Activated B cell treated with CpG ODN at 0.5 μM for 24 hours (primary cell): ENCODE measurements around the gene SPAG16. TPM values are rescaled to one million over a fixed set of nuclear protein-coding genes. Genes with fewer than 3 reads are reported as not detected.

ENCODE experiments used
- ATAC-seq: fragments of 200-7000 bp; cut with Tn5 transposase; one replicate; pipeline ENCODE4 v1.10.0; 2021; ENCODE audit warnings: low read depth, mild to moderate bottlenecking, moderate library complexity
- CTCF ChIA-PET: fragments of 350-600 bp; sonication (Branson Sonifier 250); formaldehyde crosslinking; loops from one replicate; lab custom pipeline; 2021; ENCODE audit warnings: antibody characterized with exemption; lab: Charles Lee
- POLR2A ChIA-PET: fragments of 350-600 bp; sonication (Branson Sonifier 250); formaldehyde crosslinking; loops from one replicate; lab custom pipeline; 2021; ENCODE audit warnings: antibody characterized with exemption; lab: Charles Lee
- DNase-seq: peaks from one replicate; pipeline ENCODE4 v3.0.0; 2022
- H3K27ac Mint-ChIP-seq: one replicate; pipeline ENCODE4 v1.8.0; 2020; ENCODE audit warnings: mixed read lengths
- H3K27me3 Mint-ChIP-seq: one replicate; pipeline ENCODE4 v1.8.0; 2021; ENCODE audit warnings: mixed read lengths
- H3K36me3 Mint-ChIP-seq: one replicate; pipeline ENCODE4 v1.8.0; 2021; ENCODE audit warnings: low read depth, mixed read lengths
- H3K4me1 Mint-ChIP-seq: one replicate; pipeline ENCODE4 v1.8.0; 2021; ENCODE audit warnings: mixed read lengths
- H3K4me3 Mint-ChIP-seq: one replicate; pipeline ENCODE4 v1.8.0; 2020; ENCODE audit warnings: mild to moderate bottlenecking, mixed read lengths
- H3K9me3 Mint-ChIP-seq: one replicate; pipeline ENCODE4 v1.8.0; 2020; ENCODE audit warnings: mixed read lengths
- intact Hi-C: fragments of 100-400 bp; cut with micrococcal nuclease; formaldehyde crosslinking; loops from one replicate; pipeline ENCODE4 v1.15.1; 2024
- total RNA-seq: library from RNA; stranded (reverse); gene quantifications from 2 replicates; pipeline ENCODE4 v1.2.3, GENCODE V29; 2022
- TF ChIP-seq, protein P1 (sequence below): fragments of 200-600 bp; IDR thresholded peaks from one replicate; pipeline ENCODE4 v1.8.0; 2022; ENCODE audit warnings: antibody characterized with exemption, mild to moderate bottlenecking

Gene SPAG16
- total RNA-seq, 1 donor from 2014 or later, result 11.2 TPM

- Mint-ChIP-seq H3K4me3 (no peak overlapping the region), H3K27me3 (no peaks in the 10 kb centered on the region), H3K27ac (no peak overlapping the region), H3K36me3 (no peaks in the 10 kb centered on the region), H3K4me1 (no peaks in the 10 kb centered on the region), H3K9me3 (no peaks in the 10 kb centered on the region)
- intact Hi-C loops, result no loop called here
- CTCF ChIA-PET, result no interaction called here
- DNase-seq (no peak), ATAC-seq (no peak)
- POLR2A ChIA-PET, result no interaction called here
- TF ChIP-seq, protein P1, sequence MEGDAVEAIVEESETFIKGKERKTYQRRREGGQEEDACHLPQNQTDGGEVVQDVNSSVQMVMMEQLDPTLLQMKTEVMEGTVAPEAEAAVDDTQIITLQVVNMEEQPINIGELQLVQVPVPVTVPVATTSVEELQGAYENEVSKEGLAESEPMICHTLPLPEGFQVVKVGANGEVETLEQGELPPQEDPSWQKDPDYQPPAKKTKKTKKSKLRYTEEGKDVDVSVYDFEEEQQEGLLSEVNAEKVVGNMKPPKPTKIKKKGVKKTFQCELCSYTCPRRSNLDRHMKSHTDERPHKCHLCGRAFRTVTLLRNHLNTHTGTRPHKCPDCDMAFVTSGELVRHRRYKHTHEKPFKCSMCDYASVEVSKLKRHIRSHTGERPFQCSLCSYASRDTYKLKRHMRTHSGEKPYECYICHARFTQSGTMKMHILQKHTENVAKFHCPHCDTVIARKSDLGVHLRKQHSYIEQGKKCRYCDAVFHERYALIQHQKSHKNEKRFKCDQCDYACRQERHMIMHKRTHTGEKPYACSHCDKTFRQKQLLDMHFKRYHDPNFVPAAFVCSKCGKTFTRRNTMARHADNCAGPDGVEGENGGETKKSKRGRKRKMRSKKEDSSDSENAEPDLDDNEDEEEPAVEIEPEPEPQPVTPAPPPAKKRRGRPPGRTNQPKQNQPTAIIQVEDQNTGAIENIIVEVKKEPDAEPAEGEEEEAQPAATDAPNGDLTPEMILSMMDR, result no peak
Observed at GRCh38 chr2:213455316-213456008, 171.2 kb downstream of the SPAG16 start.

DNA sequence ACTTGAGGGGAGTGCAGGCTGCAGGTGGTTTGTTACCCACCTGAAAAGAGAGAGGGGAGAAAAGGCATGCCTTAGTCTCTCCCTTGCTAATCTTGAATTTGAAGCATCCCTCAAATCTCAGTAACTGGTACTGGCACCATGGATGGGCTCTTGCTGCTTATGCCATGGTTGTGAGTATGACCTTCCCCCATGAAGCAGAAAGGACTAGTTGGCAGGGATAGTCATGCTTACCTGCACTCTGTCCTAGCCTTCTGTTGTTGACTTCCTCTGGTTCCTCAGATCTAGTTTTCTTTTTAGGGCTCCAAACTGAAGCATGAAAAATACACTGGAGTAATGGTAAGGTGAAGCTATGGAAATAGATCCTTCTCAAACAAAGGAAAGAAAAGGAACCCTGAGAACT lies 191.2 kb downstream of the SPAG16 start:
- Mint-ChIP-seq H3K36me3 (no peaks in the 10 kb centered on the region), H3K4me3 (no peak overlapping the region), H3K27me3 (no peaks in the 10 kb centered on the region), H3K9me3 (peaks cover 22% of the 10 kb centered on the region), H3K27ac (no peak overlapping the region), H3K4me1 (no peaks in the 10 kb centered on the region)
- DNase-seq (no peak), ATAC-seq (no peak)
- POLR2A ChIA-PET, result interaction anchor here (0.5 kb wide), 1 partner anchor 573 kb away, joined by 3 read pairs; no protein-coding TSS in a partner anchor
- CTCF ChIA-PET, result no interaction called here
- intact Hi-C loops, result no loop called here
- TF ChIP-seq, protein P1, result no peak

DNA sequence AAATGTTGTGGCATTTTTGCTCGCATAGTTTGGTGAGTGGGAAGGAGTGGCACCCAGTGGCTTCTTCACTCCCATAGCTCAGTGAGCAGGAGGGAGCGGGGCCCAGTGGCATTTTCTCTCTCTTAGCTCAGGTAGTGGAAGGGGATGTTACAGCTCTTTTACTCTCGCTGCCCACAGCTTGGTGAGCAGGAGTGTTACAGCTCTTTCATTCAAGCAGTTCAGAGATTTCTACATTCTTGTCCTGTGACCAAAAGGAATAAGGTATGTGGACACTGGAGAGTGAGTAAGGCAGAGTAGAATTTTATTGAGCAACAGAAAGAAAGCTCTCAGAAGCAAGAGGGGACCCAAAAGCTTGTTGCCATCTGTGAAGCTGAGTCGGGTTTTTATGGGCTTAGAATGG lies 192.4 kb downstream of the SPAG16 start:
- Mint-ChIP-seq H3K27me3 (no peaks in the 10 kb centered on the region), H3K36me3 (no peaks in the 10 kb centered on the region), H3K27ac (no peak overlapping the region), H3K9me3 (peaks cover 22% of the 10 kb centered on the region), H3K4me1 (no peaks in the 10 kb centered on the region), H3K4me3 (no peak overlapping the region)
- intact Hi-C loops, result no loop called here
- TF ChIP-seq, protein P1, result no peak
- DNase-seq, result no peak
- CTCF ChIA-PET, result no interaction called here
- no peak for ATAC-seq
- POLR2A ChIA-PET, result no interaction called here

- Mint-ChIP-seq H3K36me3 (no peaks in the 10 kb centered on the region), H3K4me1 (no peaks in the 10 kb centered on the region), H3K27ac (no peak overlapping the region), H3K9me3 (no peaks in the 10 kb centered on the region), H3K27me3 (no peaks in the 10 kb centered on the region), H3K4me3 (no peak overlapping the region)
- CTCF ChIA-PET, result no interaction called here
- TF ChIP-seq, protein P1, result no peak
- intact Hi-C loops, result no loop called here
- ATAC-seq (no peak), DNase-seq (no peak)
- POLR2A ChIA-PET, result no interaction called here
Observed at GRCh38 chr2:213490087-213490486, 205.8 kb downstream of the SPAG16 start.

DNA sequence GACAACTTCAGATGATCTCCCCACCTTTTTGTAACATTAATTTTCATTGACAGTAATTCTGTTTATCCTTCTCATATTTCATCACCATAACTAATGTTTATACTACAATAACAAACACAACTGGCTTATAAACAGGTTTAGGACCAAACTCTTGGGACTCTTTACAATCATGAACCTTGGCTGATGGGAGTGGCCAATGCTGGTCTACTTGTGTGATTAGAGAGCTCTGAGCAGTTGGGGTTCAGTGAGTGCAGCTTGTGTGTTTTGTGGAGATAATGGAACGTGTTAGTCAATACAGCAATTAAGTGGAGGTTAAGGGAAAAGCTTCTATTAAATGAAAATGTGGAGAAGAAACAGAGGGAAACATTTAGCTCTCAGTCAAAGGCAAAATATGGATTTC lies 207.1 kb downstream of the SPAG16 start:
- intact Hi-C loops, result no loop called here
- TF ChIP-seq, protein P1, result no peak

More for the DNA sequence above, 207.1 kb downstream of the SPAG16 start:
- Mint-ChIP-seq H3K27me3 (no peaks in the 10 kb centered on the region), H3K36me3 (no peaks in the 10 kb centered on the region), H3K9me3 (no peaks in the 10 kb centered on the region), H3K4me1 (no peaks in the 10 kb centered on the region), H3K4me3 (no peak overlapping the region), H3K27ac (no peak overlapping the region)
- ATAC-seq (no peak), DNase-seq (no peak)
- ChIA-PET POLR2A (no interaction called here), CTCF (no interaction called here)
